GM13976 (cell line): Measurements from ENCODE around the gene C16orf89.

Experiments
- DNase-seq: peaks from one replicate; pipeline ENCODE4 v3.0.0; 2012; ENCODE audit warnings: low spot score
- CTCF ChIP-seq: IDR thresholded peaks from 2 replicates; pipeline ENCODE4 v1.5.1; 2012; ENCODE audit warnings: borderline replicate concordance, mild to moderate bottlenecking; ENCODE audit not compliant: insufficient read depth; ENCODE audit errors: extremely low read depth, missing control alignments, control extremely low read depth
- in situ Hi-C: fragments of 300-500 bp; cut with MboI; formaldehyde crosslinking; loops from one replicate; pipeline ENCODE4 v1.12.0; 2022; ENCODE audit warnings: low sequenced_read_pairs, mixed read lengths, inconsistent platforms; ENCODE audit not compliant: unreplicated experiment

The C16orf89 gene

GRCh38 chr16:5010576-5011329 lies 55.0 kb downstream of the C16orf89 start:
- in situ Hi-C loops = no loop called here
- TF ChIP-seq CTCF = no peak
- no peak for DNase-seq

DNA sequence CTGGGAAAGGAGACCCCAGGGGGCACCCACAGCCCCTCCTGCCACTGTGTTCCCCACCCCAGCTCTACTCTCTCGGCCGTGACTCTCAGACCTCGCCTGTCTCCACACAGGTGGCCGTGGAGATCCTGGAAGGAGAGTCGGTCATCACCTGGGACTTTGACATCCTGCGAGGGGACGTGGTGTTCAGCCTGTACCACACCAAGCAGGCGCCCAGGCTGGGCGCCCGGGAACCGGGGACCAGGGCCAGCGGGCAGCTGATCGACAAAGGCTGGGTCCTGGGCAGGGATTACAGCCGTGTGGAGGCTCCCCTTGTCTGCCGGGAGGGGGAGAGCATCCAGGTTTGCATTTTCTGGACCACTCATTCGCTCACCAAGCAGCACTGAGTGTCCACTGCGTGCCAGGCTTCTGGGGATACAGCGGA lies 57.4 kb downstream of the C16orf89 start:
- no peak for TF ChIP-seq CTCF
- in situ Hi-C loops = no loop called here
- no peak for DNase-seq

DNA sequence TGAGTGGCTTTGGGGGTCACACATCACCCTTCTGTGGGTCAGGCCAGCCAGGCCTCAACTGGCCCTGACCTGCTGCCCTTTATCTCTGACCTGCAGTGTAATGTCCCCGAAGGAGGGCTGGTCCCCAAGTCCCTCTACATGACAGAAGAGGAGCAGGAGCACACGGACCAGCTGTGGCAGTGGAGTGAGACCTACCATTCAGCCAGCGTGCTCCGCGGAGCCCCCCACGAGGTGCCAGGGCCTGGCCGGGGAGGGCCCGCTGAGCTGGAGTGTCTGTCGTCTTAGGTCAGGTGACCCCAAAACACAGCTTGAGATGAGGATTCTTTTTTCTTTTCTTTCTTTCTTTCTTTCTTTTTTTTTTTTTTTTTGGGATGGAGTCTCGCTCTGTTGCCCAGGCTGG lies 58.5 kb downstream of the C16orf89 start:
- no peak for TF ChIP-seq CTCF
- DNase-seq = no peak
- in situ Hi-C loops = no loop called here

DNA sequence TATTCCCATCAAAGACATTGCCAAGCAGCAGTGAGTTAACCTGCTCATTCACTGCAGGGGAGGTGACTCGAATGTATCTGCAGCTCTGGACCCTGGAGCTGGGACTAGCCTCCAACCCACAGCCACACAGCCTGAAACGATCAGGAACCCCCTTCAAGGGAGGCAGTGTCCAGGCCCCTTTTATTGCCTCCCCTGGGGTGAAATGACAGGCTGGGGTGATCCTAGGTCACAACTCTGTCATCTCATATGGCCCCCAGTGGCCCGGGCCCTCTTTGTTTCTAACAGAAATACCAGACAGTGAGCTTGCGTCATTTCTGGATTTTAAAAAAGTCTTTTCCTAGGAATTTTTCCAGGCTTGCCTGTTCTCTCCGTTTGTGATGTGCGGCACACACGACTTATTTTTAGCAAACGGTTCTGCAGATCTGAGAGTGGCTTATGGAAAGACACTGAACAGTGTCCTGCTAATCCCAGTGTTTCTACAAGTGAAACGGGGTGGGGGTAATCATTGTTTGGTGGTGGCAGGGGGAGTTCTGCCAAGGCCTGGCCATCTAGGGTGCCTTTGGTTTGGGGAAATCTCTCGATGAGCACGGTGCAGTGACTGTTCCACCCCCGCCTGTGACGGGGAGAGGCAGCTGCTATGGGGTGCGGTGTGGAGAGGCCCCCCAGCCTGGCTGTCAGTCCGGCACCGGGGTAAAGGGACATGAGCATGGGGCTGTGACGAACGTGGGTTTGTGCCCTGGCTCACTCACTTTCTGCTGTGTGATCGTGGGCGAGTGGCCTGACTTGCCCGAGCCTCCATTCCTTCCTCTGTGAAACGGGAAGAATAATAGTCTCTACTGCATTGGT lies 59.2 kb downstream of the C16orf89 start:
- TF ChIP-seq CTCF = no peak
- in situ Hi-C loops = no loop called here

GRCh38 chr16:5005916-5006315 lies 59.8 kb downstream of the C16orf89 start:
- no peak for DNase-seq
- in situ Hi-C loops = no loop called here
- no peak for TF ChIP-seq CTCF

More for the DNA sequence above, 59.2 kb downstream of the C16orf89 start:
- no peak for DNase-seq

- in situ Hi-C loops = no loop called here
- DNase-seq = no peak
- TF ChIP-seq CTCF = no peak
Observed at GRCh38 chr16:5004311-5004710, 61.4 kb downstream of the C16orf89 start.
